Right lobe of liver (tissue), 6 donors: ENCODE measurements around the gene NBL1. TPM values are rescaled to one million over a fixed set of nuclear protein-coding genes. Genes with fewer than 3 reads are reported as not detected.

Source experiments
- ATAC-seq, 4 donors: fragments of 200-7000 bp; cut with Tn5 transposase; one replicate each; pipeline ENCODE4 v1.9.1; 2020; ENCODE audit warnings: mild to moderate bottlenecking in 4 of 4, moderate library complexity in 4 of 4
- DNase-seq, 3 donors: peaks; one replicate each; pipeline ENCODE4 v3.0.0-alpha.2; 2020
- H3K27ac ChIP-seq, 3 donors: fragments of 200-600 bp; one replicate each; pipeline ENCODE4 v1.8.0; 2022
- H3K27me3 ChIP-seq, 2 donors: fragments of 200-600 bp; one replicate each; pipeline ENCODE4 v1.8.0; 2022
- H3K36me3 ChIP-seq, 4 donors: fragments of 200-600 bp; sonication (generic) in 1 of 4; one replicate each; pipeline versions ENCODE4 v1.5.1 to v1.8.0; 2017 to 2022; ENCODE audit warnings: control low read depth in 1 of 4
- H3K4me1 ChIP-seq, 4 donors: fragments of 200-600 bp; sonication (generic) in 1 of 4; one replicate each; pipeline versions ENCODE4 v1.5.1 to v1.8.0; 2017 to 2022; ENCODE audit warnings: control low read depth in 1 of 4
- H3K4me3 ChIP-seq, 3 donors: fragments of 200-600 bp; one replicate each; pipeline ENCODE4 v1.8.0; 2022
- H3K9me3 ChIP-seq, 4 donors: fragments of 200-600 bp; sonication (generic) in 1 of 4; one replicate each; pipeline versions ENCODE4 v1.5.1 to v1.8.0; 2017 to 2022; ENCODE audit warnings: control low read depth in 1 of 4
- POLR2A ChIP-seq: fragments of 450-650 bp; IDR thresholded peaks from one replicate; pipeline ENCODE4 v1.6.1; 2017; ENCODE audit warnings: antibody characterized with exemption, mild to moderate bottlenecking
- WGBS: methylation state at CpG from one replicate; pipeline ENCODE4 v1.1.6; 2018; ENCODE audit warnings: low coverage, low lambda C conversion rate; ENCODE audit not compliant: insufficient coverage; ENCODE audit errors: missing lambda C conversion rate; 5-methylcytosine and 5-hydroxymethylcytosine counted together
- intact Hi-C, 2 donors: fragments of 100-400 bp; cut with DNase I; formaldehyde crosslinking; loops; one replicate each; pipeline versions ENCODE4 v1.11.2 to v1.14.1; 2022
- total RNA-seq, 6 experiments: library from RNA; depleted of rRNA in 2 of 6; stranded (reverse); fragments of >200 nt in 2 of 6; fragmentation: NEBNext Ultra II Directional in 3 of 6; extraction: Animal tissue kit (Norgen Biotek cat#: 25700) in 3 of 6; gene quantifications; one replicate each; pipeline versions ENCODE4 v1.1.0 to v1.2.4, GENCODE V29; 2016 to 2023
- TF ChIP-seq, protein P1 (sequence below), 4 donors: fragments of 200-600 bp in 3 of 4; fragments of 450-650 bp in 1 of 4; IDR thresholded peaks; one replicate each; pipeline versions ENCODE4 v1.5.1 to v1.8.0; 2016 to 2022; ENCODE audit warnings: antibody characterized with exemption in 4 of 4, mild to moderate bottlenecking in 2 of 4
- donor health status: DM: no; HTN: yes; CAD: no.
- donor health status: DM: no; HTN: no; CAD: no.
- donor health status: DM: no; HTN: no; CAD: no.
- donor health status: DM: no; HTN: yes; CAD: no.
- donor health status: DM: no; HTN: yes; CAD: no.

The NBL1 gene
- total RNA-seq, 6 experiments from 2014 or later: 2.2 to 5.7 (median 3.4) TPM

DNA sequence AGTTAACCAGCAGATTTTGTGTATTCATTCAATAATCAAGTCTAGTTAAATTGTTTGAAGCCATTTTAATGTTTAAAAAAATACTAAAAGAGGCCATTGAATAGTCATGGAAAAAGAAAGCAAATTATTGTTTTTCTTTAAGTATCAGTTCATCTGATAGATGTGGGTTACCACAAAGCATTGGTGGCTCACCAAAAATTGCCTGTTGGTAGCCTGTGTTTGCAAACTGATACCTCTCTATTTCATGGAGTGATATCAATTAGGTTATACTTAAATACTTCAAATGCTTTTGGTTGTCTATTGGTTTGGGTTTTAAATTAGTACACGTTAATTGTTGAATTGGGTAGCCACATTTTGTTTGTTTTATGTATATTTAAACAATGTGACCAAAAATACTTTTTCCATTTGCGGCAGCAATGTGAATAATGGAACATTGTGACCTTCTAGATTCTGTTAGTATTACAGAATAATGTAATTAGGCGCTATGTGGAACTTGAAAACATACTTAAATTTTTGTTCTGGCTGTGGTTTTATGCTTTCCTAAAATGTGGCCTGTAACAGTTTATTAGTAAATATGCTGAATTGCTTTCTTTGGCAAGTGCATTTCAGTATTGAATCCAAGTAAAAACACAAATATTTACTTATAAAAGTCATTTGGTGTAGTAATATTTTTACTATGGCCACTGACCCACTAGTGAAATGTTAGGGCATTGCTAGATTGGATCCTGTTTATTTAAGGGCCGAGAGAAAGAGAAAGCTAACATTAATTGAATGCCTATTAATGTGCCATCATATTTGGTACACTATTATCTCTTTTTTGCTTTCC is 37.1 kb upstream of the NBL1 start:
- no peaks in the 10 kb centered on the region for H3K36me3 ChIP-seq
- H3K27me3 ChIP-seq: no peaks in the 10 kb centered on the region
- H3K4me1 ChIP-seq: peaks cover 0 to 21% (median 7%) of the 10 kb centered on the region in 4 donors
- ATAC-seq: peak; percentile 63 to 84 (median 68)
- intact Hi-C loops: no loop called here
- whole genome bisulfite sequencing: 24% methylated on average over 4 of the region's 4 CpGs
- H3K9me3 ChIP-seq: no peaks in the 10 kb centered on the region
- TF ChIP-seq, protein P1, sequence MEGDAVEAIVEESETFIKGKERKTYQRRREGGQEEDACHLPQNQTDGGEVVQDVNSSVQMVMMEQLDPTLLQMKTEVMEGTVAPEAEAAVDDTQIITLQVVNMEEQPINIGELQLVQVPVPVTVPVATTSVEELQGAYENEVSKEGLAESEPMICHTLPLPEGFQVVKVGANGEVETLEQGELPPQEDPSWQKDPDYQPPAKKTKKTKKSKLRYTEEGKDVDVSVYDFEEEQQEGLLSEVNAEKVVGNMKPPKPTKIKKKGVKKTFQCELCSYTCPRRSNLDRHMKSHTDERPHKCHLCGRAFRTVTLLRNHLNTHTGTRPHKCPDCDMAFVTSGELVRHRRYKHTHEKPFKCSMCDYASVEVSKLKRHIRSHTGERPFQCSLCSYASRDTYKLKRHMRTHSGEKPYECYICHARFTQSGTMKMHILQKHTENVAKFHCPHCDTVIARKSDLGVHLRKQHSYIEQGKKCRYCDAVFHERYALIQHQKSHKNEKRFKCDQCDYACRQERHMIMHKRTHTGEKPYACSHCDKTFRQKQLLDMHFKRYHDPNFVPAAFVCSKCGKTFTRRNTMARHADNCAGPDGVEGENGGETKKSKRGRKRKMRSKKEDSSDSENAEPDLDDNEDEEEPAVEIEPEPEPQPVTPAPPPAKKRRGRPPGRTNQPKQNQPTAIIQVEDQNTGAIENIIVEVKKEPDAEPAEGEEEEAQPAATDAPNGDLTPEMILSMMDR (IDR thresholded peaks at IDR 0.05): no peak
- TF ChIP-seq POLR2A: no peak
- no peak for DNase-seq
- no peak overlapping the region for H3K4me3 ChIP-seq
- H3K27ac ChIP-seq: no peak overlapping the region

DNA sequence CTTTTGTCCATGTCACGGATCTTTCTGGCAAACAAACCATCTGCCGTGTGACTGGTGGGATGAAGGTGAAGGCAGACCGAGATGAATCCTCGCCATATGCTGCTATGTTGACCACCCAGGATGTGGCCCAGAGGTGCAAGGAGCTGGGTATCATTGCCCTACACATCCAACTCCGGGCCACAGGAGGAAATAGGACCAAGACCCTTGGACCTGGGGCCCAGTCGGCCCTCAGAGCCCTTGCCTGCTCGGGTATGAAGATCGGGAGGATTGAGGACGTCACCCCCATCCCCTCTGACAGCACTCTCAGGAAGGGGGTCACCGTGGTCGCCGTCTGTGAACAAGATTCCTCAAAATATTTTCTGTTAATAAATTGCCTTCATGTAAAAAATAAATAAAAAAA is 35.9 kb upstream of the NBL1 start:
- ATAC-seq: no peak
- H3K27ac ChIP-seq: no peak overlapping the region
- peaks cover 0 to 21% (median 7%) of the 10 kb centered on the region in 4 donors for H3K4me1 ChIP-seq
- DNase-seq: no peak
- WGBS: 87% methylated on average over 8 of the region's 12 CpGs
- H3K36me3 ChIP-seq: no peaks in the 10 kb centered on the region
- TF ChIP-seq POLR2A: no peak
- TF ChIP-seq, protein P1 (IDR thresholded peaks at IDR 0.05): no peak
- intact Hi-C loops: no loop called here
- no peaks in the 10 kb centered on the region for H3K9me3 ChIP-seq
- H3K27me3 ChIP-seq: no peaks in the 10 kb centered on the region
- no peak overlapping the region for H3K4me3 ChIP-seq

DNA sequence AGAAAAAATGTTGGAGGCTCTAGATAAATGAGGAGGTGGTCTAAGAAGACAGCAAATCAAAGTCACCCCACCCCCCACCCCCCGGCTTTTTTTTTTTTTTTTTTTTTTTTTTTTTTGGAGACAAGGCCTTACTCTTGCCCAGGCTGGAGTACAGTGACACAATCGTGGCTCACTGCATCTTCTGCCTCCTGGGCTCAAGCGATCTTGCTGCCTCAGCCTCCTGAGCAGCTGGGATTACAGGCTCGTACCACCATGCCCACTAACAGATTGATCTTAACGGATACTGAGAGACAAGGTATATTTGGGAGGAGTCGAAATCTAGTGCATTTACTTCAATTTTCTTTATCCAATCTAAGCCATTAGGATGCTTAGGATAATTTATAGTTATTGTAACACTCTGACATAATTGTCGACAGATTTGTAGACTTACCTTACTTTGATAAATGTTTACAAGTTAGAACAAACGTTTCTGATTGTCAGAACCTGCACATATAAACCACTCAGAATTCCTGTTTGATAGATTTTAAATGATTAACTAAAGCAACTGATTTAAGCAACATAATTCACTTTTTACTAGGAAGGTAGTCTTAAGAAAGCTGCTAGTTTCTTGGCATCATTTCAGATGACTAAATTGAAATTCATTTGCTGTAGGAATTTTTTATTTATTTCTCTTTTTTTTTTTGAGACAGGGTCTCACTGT is 33.7 kb upstream of the NBL1 start:
- Histone ChIP-seq H3K4me3 (no peak overlapping the region), H3K4me1 (peaks cover 0 to 21% (median 7%) of the 10 kb centered on the region in 4 donors), H3K36me3 (no peaks in the 10 kb centered on the region), H3K27me3 (no peaks in the 10 kb centered on the region), H3K27ac (no peak overlapping the region), H3K9me3 (no peaks in the 10 kb centered on the region)
- DNase-seq (no peak), ATAC-seq (no peak)
- 66% methylated on average over 7 of the region's 8 CpGs for WGBS
- no peak for TF ChIP-seq POLR2A
- TF ChIP-seq, protein P1 (IDR thresholded peaks at IDR 0.05): no peak
- intact Hi-C loops: no loop called here

DNA sequence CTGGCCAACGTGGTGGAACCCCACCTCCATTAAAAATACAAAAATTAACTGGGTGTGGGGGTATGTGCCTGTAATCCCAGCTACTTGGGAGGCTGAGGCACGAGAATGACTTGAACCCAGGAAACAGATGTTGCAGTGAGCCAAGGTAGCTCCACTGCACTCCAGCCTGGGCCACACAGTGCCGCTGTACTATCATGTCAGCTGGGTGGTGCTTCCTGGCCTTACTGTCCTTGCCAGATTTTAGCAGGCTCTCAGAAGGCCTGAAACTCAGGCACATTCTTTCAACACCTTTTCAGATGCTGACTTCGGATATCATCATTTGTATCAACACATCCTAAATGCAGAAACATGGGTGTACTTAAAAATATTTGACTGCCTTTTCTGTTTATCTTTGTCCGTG is 31.6 kb upstream of the NBL1 start:
- intact Hi-C loops: no loop called here
- Histone ChIP-seq H3K4me3 (no peak overlapping the region), H3K27ac (no peak overlapping the region), H3K27me3 (no peaks in the 10 kb centered on the region), H3K9me3 (no peaks in the 10 kb centered on the region), H3K36me3 (peaks cover 0 to 2% (median 0%) of the 10 kb centered on the region in 4 donors), H3K4me1 (peaks cover 0 to 5% (median 1%) of the 10 kb centered on the region in 4 donors)
- TF ChIP-seq, protein P1 (IDR thresholded peaks at IDR 0.05): no peak
- no peak for TF ChIP-seq POLR2A
- WGBS: 83% methylated on average over 2 of the region's 5 CpGs
- no peak for ATAC-seq
- DNase-seq: no peak
